ENCODE results near the gene CLRN2.
A peak's percentile ranks its signal among the peaks of the same experiment; 100 is the strongest.

The CLRN2 gene, protein sequence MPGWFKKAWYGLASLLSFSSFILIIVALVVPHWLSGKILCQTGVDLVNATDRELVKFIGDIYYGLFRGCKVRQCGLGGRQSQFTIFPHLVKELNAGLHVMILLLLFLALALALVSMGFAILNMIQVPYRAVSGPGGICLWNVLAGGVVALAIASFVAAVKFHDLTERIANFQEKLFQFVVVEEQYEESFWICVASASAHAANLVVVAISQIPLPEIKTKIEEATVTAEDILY

DNA sequence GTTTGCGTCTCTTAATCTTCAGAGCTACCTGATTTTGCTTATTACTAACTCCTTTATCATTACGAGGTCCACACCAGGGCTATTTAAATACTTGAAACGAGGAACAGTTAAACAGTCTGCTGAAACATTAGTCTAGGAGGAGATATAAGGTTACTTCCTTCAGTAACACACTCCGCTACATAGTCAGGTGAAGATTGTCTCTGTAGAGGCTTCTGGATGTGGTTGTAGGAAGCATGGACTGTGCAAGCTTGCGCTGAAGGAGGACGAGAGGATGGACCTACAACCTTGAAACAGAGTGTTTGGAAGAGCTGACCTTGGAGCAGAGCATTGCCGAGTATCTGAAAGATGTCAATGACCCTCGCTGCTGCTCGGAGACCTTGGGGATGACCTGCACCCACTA lies at the start of gene CLRN2:
TSS of gene CLRN2 (plus strand) at position 301 of the 400 bp plus-strand sequence. CDS start 102 bp downstream, outside the sequence.
- DNase-seq (ENCODE audit: extremely low read depth, low read depth): no peak
- TF ChIP-seq, protein P1, sequence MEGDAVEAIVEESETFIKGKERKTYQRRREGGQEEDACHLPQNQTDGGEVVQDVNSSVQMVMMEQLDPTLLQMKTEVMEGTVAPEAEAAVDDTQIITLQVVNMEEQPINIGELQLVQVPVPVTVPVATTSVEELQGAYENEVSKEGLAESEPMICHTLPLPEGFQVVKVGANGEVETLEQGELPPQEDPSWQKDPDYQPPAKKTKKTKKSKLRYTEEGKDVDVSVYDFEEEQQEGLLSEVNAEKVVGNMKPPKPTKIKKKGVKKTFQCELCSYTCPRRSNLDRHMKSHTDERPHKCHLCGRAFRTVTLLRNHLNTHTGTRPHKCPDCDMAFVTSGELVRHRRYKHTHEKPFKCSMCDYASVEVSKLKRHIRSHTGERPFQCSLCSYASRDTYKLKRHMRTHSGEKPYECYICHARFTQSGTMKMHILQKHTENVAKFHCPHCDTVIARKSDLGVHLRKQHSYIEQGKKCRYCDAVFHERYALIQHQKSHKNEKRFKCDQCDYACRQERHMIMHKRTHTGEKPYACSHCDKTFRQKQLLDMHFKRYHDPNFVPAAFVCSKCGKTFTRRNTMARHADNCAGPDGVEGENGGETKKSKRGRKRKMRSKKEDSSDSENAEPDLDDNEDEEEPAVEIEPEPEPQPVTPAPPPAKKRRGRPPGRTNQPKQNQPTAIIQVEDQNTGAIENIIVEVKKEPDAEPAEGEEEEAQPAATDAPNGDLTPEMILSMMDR (IDR thresholded peaks at IDR 0.05; ENCODE audit: low read depth, low read length): no peak

DNA sequence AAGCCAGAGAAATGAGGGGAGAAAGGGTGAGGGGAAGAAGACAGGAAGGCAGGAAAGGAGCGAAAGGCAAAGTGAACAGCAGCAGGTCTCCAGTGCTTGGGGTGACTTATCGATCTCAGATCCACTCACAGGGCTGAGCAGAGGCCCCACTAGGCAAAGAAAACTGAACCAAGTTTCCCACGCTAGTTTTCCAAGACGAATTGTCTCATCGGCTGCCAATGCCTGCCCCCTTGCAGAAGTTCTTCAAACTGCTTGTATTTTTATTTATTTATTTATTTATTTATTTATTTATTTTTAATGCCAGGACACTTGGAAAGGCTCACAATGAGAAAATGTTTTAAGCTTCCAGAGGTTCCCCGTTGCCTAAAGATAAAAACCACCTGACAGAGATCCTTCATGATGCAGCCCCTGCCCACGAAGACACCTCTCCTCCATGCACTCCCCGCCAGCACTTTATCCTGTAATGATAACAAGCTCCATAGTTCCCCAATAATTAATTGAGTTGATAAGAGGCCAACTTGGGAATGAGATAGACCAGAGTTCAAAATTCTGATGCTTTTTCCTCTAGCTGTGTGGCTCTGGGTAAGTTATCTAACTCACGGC lies 46.2 kb upstream of the CLRN2 start:
- DNase-seq (ENCODE audit: extremely low read depth, low read depth): peak; percentile 10

DNA sequence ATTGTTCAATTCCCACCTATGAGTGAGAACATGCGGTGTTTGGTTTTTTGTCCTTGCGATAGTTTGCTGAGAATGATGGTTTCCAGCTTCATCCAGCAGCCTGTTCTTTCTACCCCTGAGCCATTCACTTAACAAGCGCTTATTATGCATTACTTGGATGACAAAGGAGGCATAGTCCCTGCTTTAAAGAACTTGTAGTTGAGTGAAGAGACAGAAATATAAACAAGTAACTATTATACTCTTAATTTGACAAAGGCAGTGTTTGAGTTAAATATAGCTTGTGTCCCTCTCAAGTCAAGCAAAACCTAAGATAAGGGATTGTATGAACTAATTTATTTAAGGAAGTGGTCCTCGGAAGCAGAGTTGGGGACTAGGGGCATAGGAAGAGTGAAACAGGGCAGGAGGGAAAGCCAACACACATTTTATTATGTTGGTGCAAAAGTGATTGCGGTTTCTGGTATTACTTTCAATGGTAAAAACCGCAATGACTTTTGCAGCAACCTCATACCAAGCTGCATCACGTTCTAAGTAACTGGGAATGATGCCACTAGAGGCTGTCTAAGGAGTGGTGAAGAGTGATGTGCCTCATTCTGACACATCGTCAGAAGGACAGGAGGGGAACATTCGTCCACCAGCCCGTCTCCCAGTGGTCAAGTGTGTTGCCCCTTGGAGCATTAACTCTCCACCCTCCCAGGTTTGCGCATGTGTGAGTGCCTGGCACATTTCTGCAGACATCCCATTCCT lies 44.9 kb upstream of the CLRN2 start:
- TF ChIP-seq, protein P1 (IDR thresholded peaks at IDR 0.05; ENCODE audit: low read depth, low read length): no peak
- no peak for DNase-seq (ENCODE audit: extremely low read depth, low read depth)

More for the DNA sequence above, 46.2 kb upstream of the CLRN2 start:
- TF ChIP-seq, protein P1 (IDR thresholded peaks at IDR 0.05; ENCODE audit: low read depth, low read length): peak; percentile 59

DNA sequence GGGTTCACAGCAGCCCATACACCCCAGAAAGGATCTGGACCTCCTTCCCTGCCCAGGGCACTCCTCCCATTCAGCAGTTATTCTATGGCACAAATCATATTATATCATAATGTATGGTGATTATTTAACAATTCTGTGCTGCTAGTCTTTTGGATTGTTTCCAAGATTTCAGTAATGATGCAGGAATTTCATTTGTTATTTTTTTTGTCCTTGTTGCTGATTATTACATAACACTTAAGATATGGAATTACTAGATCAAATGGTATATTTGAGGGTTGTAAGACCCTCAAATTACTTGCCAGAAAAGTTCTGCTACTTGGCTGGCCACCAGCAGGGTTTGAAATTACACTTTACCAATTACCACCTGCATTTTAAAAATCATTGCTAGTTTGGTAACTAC lies 39.5 kb upstream of the CLRN2 start:
- TF ChIP-seq, protein P1 (IDR thresholded peaks at IDR 0.05; ENCODE audit: low read depth, low read length): no peak
- no peak for DNase-seq (ENCODE audit: extremely low read depth, low read depth)

DNA sequence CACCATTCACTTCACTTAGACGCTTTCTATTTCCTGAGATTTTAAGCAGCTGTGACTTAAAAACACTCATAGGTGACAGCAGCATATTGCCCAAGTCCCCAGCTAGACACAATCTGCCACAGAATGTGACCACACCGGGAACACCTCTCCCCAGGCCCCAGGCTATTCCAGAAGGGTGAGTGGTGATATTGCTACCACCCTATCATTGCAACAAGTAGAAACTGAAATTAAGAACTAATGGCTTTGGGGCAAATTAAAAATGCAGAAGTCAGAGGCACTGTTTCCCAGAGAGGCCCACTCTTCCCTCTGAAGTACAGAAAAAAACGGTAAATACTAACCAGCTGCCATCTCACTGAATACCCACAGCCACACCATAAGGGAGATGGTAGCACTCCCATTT lies 38.1 kb upstream of the CLRN2 start:
- DNase-seq (ENCODE audit: extremely low read depth, low read depth): no peak
- TF ChIP-seq, protein P1 (IDR thresholded peaks at IDR 0.05; ENCODE audit: low read depth, low read length): no peak

DNA sequence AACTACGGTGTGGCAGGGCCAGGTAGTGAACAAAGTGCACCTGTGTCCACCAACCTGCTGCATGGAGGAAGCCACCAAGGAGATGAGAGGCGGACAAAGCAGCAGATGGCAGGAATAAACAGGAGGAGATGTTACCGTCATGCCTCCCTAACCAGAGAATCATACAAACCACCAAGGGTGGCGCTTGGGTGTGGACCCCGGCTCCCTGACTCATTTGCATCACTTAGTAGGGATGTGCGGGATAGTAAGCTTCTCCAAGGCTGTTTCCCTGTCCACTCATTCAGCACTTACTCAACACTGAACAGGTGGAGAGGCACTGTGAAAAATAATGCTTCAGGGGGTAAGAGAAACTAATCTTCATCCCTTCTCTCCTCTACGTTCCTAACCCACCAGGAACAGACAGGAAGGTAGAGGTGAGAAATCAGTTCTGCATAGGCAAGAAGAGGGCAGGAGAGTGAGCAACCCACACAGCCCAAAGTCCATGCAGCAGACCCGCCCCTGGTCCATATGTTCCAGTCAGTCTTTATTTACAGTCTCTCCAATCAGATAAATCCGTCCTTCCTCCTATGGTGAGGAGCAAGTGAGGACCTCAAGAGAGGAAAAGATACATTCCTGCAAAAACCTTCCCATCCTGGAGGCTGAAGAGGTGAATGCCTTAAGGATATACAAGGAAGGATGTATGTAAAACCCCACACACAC lies 37.0 kb upstream of the CLRN2 start:
- TF ChIP-seq, protein P1 (IDR thresholded peaks at IDR 0.05; ENCODE audit: low read depth, low read length): no peak
- no peak for DNase-seq (ENCODE audit: extremely low read depth, low read depth)

All from AG09319 (cell line).